ENCODE results near the gene PROSER2. TPM values are rescaled to one million over a fixed set of nuclear protein-coding genes. Genes with fewer than 3 reads are reported as not detected.

Gene PROSER2
- total and polyA plus RNA-seq, 2 donors (not counting 3 experiments of a cell fraction or from before 2014, with no cell fraction given): 5.9 to 22.6 TPM

GRCh38 chr10:11891776-11892486, 68.8 kb downstream of the PROSER2 start:
- Histone ChIP-seq H3K79me2 (ENCODE audit: control insufficient read depth, insufficient read depth, low read length) (no peaks in the 10 kb centered on the region), H3K4me2 (ENCODE audit: insufficient read depth, low read length) (no peak overlapping the region), H3K9ac (replicated peaks; ENCODE audit: extremely low read depth, insufficient read depth, low read length) (no peak overlapping the region), H3K27me3 (ENCODE audit: control insufficient read depth in 2 of 2, insufficient read depth in 2 of 2, low read length in 2 of 2) (no peaks in the 10 kb centered on the region), H4K20me1 (replicated peaks; ENCODE audit: control insufficient read depth, extremely low read depth, insufficient read depth, low read length) (no peaks in the 10 kb centered on the region), H3K27ac (ENCODE audit: insufficient read depth, low read depth, low read length) (no peak overlapping the region), H3K4me3 (replicated peaks in 1 of 3; ENCODE audit: insufficient read depth in 1 of 3, low read depth in 1 of 3, low read length in 3 of 3) (no peak overlapping the region), H3K4me1 (ENCODE audit: control insufficient read depth, extremely low read depth, insufficient read depth, low read length) (no peaks in the 10 kb centered on the region), H2AFZ (ENCODE audit: low read depth, low read length) (no peak overlapping the region), H3K9me1 (replicated peaks; ENCODE audit: control insufficient read depth, extremely low read depth, insufficient read depth, low read length) (no peaks in the 10 kb centered on the region), H3K36me3 (ENCODE audit: control insufficient read depth in 2 of 2, extremely low read depth in 1 of 2, insufficient read depth in 2 of 2, low read length in 2 of 2) (no peaks in the 10 kb centered on the region), H3K9me3 (replicated peaks; ENCODE audit: control insufficient read depth, insufficient read depth, low read length) (no peaks in the 10 kb centered on the region)
- dilution Hi-C loops (cut with MboI; ENCODE audit: extremely low pct_ligation_motif_present, low sequenced_read_pairs) (no loop called here), intact Hi-C loops (cut with micrococcal nuclease) (no loop called here)
- TF ChIP-seq JUN (IDR thresholded peaks at IDR 0.05; ENCODE audit: borderline replicate concordance, insufficient read depth, insufficient read length, low read depth) (no peak), GATA2 (IDR thresholded peaks at IDR 0.05; ENCODE audit: insufficient read depth, insufficient read length, low read depth, low read length) (no peak), MYC (IDR thresholded peaks at IDR 0.05; ENCODE audit: low read depth, low read length) (no peak), POLR2A (IDR thresholded peaks at IDR 0.05; ENCODE audit: low read depth, low read length) (no peak), FOS (IDR thresholded peaks at IDR 0.05; ENCODE audit: borderline replicate concordance, insufficient read depth, low read length) (no peak), MAX (IDR thresholded peaks at IDR 0.05; ENCODE audit: insufficient read depth, insufficient read length) (no peak), EZH2 (IDR thresholded peaks at IDR 0.05; ENCODE audit: borderline replicate concordance, low read depth, low read length, severe bottlenecking) (no peak), CTCF (IDR thresholded peaks at IDR 0.05; ENCODE audit: extremely low read depth in 1 of 2, insufficient read depth in 1 of 2, low read depth in 1 of 2, low read length in 2 of 2) (no peak), POLR2AphosphoS5 (IDR thresholded peaks at IDR 0.05; ENCODE audit: insufficient read depth, low read depth, low read length) (no peak)
- POLR2A ChIA-PET: no interaction called here
- no peak for DNase-seq (ENCODE audit: low read depth, low spot score)
- FAIRE-seq: no peak
- no TSS peak for BruUV-seq (replicated peaks)
- CTCF ChIA-PET: interaction anchor here (1.0 kb wide), 1 partner anchor 10 kb away, joined by 4 read pairs; no protein-coding TSS in a partner anchor
